ENCODE measurements around the gene ALDH1A3. TPM values are rescaled to one million over a fixed set of nuclear protein-coding genes. Genes with fewer than 3 reads are reported as not detected.

ALDH1A3 gene
- total and polyA plus RNA-seq, 2 experiments from 2014 or later, result 4.0 to 19.8 TPM

- Mint-ChIP-seq H3K36me3 (ENCODE audit: low read depth) (no peaks in the 10 kb centered on the region), H3K27ac (no peak overlapping the region), H3K9me3 (no peaks in the 10 kb centered on the region; the same call in 2 of the 3 replicates), H3K4me1 (no peaks in the 10 kb centered on the region), H3K27me3 (ENCODE audit: insufficient read depth, low read depth, poor library complexity) (peaks cover 2% of the 10 kb centered on the region), H3K4me3 (no peak overlapping the region)
- Histone ChIP-seq H3K4me2 (no peak overlapping the region), H3K4me1 (ENCODE audit: insufficient read depth) (no peaks in the 10 kb centered on the region), H3K36me3 (ENCODE audit: insufficient read depth) (no peaks in the 10 kb centered on the region; the same call in 1 of the 2 replicates), H3K9me2 (ENCODE audit: insufficient read depth) (no peaks in the 10 kb centered on the region), H3F3A (replicated peaks; ENCODE audit: low read depth) (no peaks in the 10 kb centered on the region), H3K27ac (ENCODE audit: low read depth) (no peak overlapping the region), H3K27me3 (ENCODE audit: insufficient read depth) (no peaks in the 10 kb centered on the region), H4K20me1 (replicated peaks; ENCODE audit: insufficient read depth) (no peaks in the 10 kb centered on the region), H3K79me2 (replicated peaks; ENCODE audit: insufficient read depth) (no peaks in the 10 kb centered on the region), H3K4me3 (no peak overlapping the region), H2AFZ (peak overlapping the region; percentile 52; the same call in 1 of the 2 replicates)
- no peak for ATAC-seq
- TF ChIP-seq CTCF (conservative IDR thresholded peaks at IDR 0.05; ENCODE audit: low read depth in 2 of 2), result no peak
- no peak for TF ChIP-seq NANOG (IDR thresholded peaks at IDR 0.05; ENCODE audit: borderline replicate concordance)
- TF ChIP-seq EZH2 (IDR thresholded peaks at IDR 0.05; ENCODE audit: low read depth, unreplicated experiment), result no peak
- no peak for DNase-seq (ENCODE audit: low spot score)
Observed at GRCh38 chr15:100833417-100834389, 45.9 kb upstream of the ALDH1A3 start.

GRCh38 chr15:100834731-100835130, 44.9 kb upstream of the ALDH1A3 start:
- Histone ChIP-seq H3K4me1 (ENCODE audit: insufficient read depth) (no peaks in the 10 kb centered on the region), H3F3A (replicated peaks; ENCODE audit: low read depth) (no peaks in the 10 kb centered on the region), H3K4me2 (no peak overlapping the region), H4K20me1 (replicated peaks; ENCODE audit: insufficient read depth) (no peaks in the 10 kb centered on the region), H3K27me3 (ENCODE audit: insufficient read depth) (no peaks in the 10 kb centered on the region), H3K79me2 (replicated peaks; ENCODE audit: insufficient read depth) (no peaks in the 10 kb centered on the region), H2AFZ (no peak overlapping the region), H3K4me3 (no peak overlapping the region), H3K9me2 (ENCODE audit: insufficient read depth) (no peaks in the 10 kb centered on the region), H3K27ac (ENCODE audit: low read depth) (no peak overlapping the region), H3K36me3 (ENCODE audit: insufficient read depth) (no peaks in the 10 kb centered on the region; the same call in 1 of the 2 replicates)
- no peaks in the 10 kb centered on the region for H3K4me1 Mint-ChIP-seq
- peaks cover 2% of the 10 kb centered on the region for H3K27me3 Mint-ChIP-seq (ENCODE audit: insufficient read depth, low read depth, poor library complexity)
- no peaks in the 10 kb centered on the region; the same call in 2 of the 3 replicates for H3K9me3 Mint-ChIP-seq
- H3K36me3 Mint-ChIP-seq (ENCODE audit: low read depth), result no peaks in the 10 kb centered on the region
- no peak overlapping the region for H3K4me3 Mint-ChIP-seq
- DNase-seq (ENCODE audit: low spot score), result no peak
- ATAC-seq, result no peak
- H3K27ac Mint-ChIP-seq, result no peak overlapping the region
- TF ChIP-seq ZNF462 (CRISPR knock-in tag; IDR thresholded peaks at IDR 0.05) (no peak), CREB1 (CRISPR knock-in tag; IDR thresholded peaks at IDR 0.05; ENCODE audit: low read depth) (no peak), ETS1 (IDR thresholded peaks at IDR 0.05) (no peak), STAT1 (IDR thresholded peaks at IDR 0.05; ENCODE audit: unreplicated experiment) (no peak), EZH2 (IDR thresholded peaks at IDR 0.05; ENCODE audit: low read depth, unreplicated experiment) (no peak)
